GM18526 (cell line): ENCODE data around the gene APPL1.

Experiments used
- POLR2A ChIP-seq: IDR thresholded peaks from 3 replicates; pipeline ENCODE4 v1.6.1; 2011; ENCODE audit not compliant: insufficient read length; ENCODE audit errors: extremely low read depth

The APPL1 gene

GRCh38 chr3:57227204-57227929 is at the start of gene APPL1:
TSS of gene APPL1 (plus strand) at chr3:57227729. CDS start at chr3:57227884, 155 bp downstream.
- peak; percentile 92 for TF ChIP-seq POLR2A

GRCh38 chr3:57179580-57180410 is 47.7 kb upstream of the APPL1 start:
- TF ChIP-seq POLR2A: no peak

DNA sequence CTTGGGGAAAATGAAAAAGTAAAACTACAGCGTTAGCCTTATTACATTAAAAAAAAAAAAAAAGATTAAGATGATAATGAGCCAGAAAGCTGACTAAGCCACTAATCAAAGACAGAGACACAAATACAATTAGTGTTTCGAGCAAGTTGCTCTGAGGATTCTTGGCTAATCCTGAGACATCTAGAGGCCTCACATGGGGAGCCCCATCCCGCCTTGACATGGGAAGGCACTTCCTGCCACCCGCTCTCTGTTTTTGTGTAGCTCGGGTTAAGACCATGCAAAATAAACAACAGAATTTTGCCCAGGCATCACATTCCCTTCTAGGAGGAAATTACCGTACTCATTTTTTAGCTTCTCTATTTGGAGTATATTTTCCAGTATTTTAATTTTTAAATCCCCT is 43.0 kb upstream of the APPL1 start:
- no peak for TF ChIP-seq POLR2A

DNA sequence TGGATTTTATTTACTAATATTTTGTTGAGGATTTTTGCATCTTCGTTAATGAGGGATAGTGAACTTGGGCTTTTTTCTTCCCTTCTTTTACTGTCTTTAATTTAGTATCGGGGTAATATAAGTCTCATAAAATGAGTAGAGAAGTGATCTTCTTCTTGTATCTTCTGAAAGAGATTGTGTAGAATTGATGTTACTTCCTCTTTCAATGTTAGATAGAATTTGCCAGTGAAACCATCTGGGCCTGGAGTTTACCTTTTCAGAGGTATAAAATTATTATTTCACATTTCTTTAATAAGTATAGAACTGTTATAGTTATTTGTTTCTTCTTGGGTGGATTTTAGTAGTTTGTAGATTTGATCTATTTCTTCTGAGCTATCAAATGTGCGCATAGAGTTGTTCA is 35.5 kb upstream of the APPL1 start:
- no peak for TF ChIP-seq POLR2A

- TF ChIP-seq POLR2A: no peak
These were observed 32.9 kb upstream of the APPL1 start for GRCh38 chr3:57194641-57195040.

- TF ChIP-seq POLR2A: no peak
These were observed 27.6 kb upstream of the APPL1 start, which contains the start of gene HESX1 for GRCh38 chr3:57199895-57200297. TSS of gene HESX1 (minus strand) at chr3:57199978. CDS start at chr3:57199918, 60 bp downstream.

- no peak for TF ChIP-seq POLR2A
These were observed 21.1 kb upstream of the APPL1 start for GRCh38 chr3:57206423-57206822.

- TF ChIP-seq POLR2A: no peak
These were observed 5.6 kb upstream of the APPL1 start for GRCh38 chr3:57221883-57222282.

- TF ChIP-seq POLR2A: no peak
These were observed 2.7 kb upstream of the APPL1 start for GRCh38 chr3:57224856-57225255.

DNA sequence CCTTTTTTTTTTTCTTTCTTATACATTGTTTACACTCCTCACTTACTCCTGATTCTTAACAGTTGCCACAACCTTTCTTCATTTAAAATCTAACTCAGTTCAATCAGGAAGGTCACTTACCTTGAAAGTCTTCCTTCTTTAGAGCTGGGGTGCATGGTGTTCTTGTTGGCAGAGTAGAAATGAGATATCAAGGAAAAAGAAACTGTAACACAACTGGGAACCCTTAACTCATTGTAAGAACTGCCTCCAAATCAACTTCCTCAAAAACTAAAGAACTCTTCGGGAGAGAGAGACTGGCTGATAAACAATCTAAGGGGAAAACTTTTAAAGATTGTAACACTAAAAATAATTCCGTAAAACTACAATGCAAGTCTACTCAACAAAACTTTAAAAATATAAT is 1.4 kb upstream of the APPL1 start:
- no peak for TF ChIP-seq POLR2A

GRCh38 chr3:57227930-57228751 is 612 bp downstream of the APPL1 start:
- peak; percentile 32 for TF ChIP-seq POLR2A

- no peak for TF ChIP-seq POLR2A
These were observed 2.5 kb downstream of the APPL1 start for GRCh38 chr3:57230006-57230405.

DNA sequence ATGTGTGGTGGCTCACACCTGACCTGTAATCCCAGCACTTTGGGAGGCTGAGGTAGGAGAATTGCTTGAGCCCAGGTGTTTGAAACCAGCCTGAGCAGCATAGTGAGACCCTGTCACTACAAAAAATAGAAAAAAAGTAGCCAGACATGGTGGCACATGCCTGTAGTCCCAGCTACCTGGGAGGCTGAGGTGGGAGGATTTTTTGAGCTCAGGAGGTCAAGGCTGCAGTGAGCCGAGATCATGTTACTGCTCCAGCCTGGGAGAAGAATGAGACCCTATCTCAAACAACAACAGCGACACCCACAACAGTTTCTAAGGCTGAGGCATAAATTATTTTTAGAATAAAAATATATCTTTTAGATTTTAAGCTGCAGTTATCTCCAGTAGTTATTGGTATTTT is 6.3 kb downstream of the APPL1 start:
- TF ChIP-seq POLR2A: no peak

DNA sequence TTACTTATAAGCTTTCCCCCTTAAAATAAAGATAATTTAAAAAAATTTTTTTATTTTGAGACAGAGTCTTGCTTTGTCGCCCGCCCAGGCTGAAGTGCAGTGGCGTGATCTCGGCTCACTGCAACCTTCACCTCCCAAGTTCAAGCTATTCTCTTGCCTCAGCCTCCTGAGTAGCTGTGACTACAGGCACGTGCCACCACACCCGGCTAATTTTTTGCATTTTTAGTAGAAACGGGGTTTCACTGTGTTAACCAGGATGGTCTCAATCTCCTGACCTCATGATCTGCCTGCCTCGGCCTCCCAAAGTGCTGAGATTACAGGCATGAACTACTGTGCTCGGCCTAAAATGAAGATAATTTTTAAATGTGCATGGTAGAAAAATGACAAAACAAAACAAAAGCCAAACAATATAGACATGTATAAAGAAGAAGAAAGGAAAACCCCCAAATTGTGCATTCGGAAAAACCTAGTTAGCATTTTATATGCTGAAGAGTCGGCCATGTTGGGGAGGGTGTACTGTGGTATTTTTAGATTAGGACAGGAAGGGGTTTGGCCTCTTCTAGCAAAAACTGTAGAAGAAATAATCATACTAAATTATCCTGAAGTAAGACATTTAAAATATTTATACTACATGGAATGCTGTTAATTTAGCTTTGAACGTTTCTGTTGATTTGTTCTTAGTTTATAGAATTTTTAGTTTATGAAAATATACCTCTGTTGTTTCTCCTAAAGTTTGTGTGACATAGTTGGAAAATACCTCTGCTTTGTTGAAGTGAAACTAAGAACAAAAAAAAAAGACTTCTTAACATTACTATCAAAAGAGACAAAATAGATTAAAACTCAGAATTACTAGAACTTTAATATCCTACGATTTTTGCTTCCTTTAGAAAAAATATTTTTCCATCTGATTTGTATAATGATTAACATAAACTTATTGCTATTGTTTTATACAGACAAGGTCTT is 7.4 kb downstream of the APPL1 start:
- no peak for TF ChIP-seq POLR2A
